Dedifferentiated amniotic fluid mesenchymal stem cell (primary cell): ENCODE results near the gene SRPK2.

Experiments used
- DNase-seq: peaks from one replicate; pipeline ENCODE4 v3.0.0-alpha.2; 2016; ENCODE audit errors: extremely low spot score

Gene SRPK2

GRCh38 chr7:105098863-105099515 is 289.7 kb downstream of the SRPK2 start:
- no peak for DNase-seq

DNA sequence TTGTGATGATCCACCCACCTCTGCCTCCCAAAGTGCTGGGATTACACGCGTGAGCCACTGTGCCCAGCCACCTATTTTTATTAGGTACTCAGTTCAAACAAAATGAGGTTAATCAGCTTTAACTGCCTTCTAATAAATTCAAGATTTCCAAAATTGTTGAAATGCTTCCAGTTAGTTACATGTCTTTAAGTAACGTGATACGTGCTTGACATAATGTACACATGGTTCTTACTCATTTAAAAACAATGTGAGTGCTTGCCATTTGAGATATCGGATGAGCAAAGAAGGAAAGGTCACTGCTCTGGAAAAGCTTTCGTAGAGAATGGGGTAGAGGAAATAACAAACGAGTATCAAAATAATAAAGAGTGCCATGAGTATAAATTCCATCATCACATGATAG is 291.1 kb downstream of the SRPK2 start:
- DNase-seq, result peak; percentile 83

- DNase-seq, result no peak
Measured at GRCh38 chr7:105096306-105096705, 292.4 kb downstream of the SRPK2 start.

DNA sequence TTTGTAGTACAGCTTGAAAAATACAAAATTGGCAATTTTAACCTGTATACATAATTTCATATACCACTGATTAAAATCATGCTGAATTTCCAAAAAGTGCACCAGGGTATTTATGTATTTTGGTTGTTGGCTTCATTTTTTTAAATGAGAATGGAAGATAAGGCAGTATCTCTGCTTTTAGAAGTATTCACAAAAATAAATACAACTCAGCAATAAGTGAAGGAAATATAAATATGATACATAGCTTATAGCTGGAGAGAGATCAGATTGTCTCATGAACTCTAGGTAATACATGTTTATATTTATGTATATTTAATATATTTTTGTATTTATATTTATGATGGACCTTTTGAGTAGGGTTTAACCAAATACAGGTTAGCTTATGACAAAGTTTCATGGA is 293.8 kb downstream of the SRPK2 start:
- no peak for DNase-seq

DNA sequence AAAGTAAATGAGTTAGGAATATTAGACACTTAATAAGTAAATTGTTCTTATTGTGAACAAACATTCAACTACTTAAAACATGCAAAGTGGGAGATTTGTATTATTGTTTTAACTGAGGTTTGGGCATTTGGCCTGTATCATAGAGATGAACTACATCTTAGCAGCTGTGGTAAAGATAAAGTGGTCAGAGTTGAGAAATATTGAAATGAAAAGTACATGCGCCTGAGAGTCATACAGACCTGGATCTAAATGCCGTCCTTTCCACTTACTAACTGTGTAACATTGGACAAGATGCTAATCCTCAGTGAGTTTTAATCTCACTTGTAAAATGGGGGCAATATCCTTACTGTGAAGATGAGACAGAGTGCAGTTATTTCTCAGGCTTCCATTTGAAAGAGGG is 300.3 kb downstream of the SRPK2 start:
- DNase-seq, result no peak

GRCh38 chr7:105087981-105088380 is 300.7 kb downstream of the SRPK2 start:
- no peak for DNase-seq

GRCh38 chr7:105086850-105087249 is 301.9 kb downstream of the SRPK2 start:
- DNase-seq, result no peak

GRCh38 chr7:105084581-105084980 is 304.1 kb downstream of the SRPK2 start:
- no peak for DNase-seq

- DNase-seq, result no peak
Measured at GRCh38 chr7:105079348-105079747, 309.4 kb downstream of the SRPK2 start.

DNA sequence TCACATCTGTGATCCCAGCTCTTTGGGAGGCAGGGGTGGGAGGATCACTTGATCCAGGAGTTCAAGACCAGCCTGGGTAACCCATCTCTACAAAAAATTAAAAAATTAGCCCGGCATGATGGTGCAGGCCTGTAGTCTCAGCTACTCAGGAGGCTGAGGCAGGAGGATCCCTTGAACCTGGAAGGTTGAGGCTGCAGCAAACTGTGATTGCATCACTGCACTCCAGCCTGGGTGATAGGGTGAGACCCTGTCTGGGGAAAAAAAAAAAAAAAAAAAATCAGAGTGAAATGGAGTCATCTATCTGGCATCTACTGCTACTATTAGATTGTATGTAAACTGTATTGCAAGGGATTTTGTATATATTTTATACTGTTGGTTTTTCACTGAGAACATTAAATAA is 315.6 kb downstream of the SRPK2 start:
- DNase-seq, result no peak

DNA sequence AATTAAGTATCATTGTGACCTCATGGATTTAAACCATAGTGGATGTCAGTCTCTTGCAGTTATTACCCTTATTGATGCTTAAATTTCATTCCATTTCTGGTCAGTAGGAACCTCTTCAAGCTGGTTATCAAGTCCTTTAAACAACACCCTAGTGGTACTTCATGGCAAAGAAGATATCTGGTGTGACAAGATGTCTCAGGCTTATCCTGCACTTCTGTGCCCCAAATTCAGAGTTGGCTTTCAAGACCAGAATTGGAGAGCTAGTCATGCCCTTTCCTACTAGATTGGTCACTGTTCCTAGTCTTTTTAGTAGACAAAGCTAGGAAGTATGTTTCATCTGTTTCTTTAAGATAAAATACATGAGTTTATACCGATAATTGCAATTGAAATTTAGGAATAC is 319.8 kb downstream of the SRPK2 start:
- DNase-seq, result no peak

DNA sequence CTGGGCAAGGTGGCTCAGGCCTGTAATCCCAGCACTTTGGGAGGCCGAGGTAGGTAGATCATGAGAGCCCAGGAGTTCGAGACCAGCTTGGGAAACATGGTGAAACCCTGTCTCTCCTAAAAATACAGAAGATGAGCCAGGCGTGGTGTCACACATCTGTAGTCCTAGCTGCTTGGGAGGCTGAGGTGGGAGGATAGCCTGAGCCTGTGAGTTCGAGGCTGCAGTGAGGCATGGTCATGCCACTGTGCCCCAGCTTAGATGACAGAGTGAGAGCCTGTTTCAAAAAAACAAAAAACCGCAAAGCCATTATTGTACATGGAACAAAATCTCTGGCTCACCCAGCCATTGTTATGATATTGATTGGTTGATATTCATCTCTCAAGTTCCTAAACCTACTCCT is 321.0 kb downstream of the SRPK2 start:
- DNase-seq, result no peak
